HT-29 (cell line): Measurements from ENCODE around the gene SMIM29. TPM values are rescaled to one million over a fixed set of nuclear protein-coding genes. Genes with fewer than 3 reads are reported as not detected.

Experiments
- small RNA-seq: library from RNA; depleted of rRNA; stranded (forward); fragments of <200 nt; gene quantifications from one replicate; pipeline ENCODE3, GENCODE V24; 2014
- total RNA-seq: library from RNA; depleted of rRNA; stranded (reverse); fragments of >200 nt; shearing (Covaris generic); gene quantifications from 2 replicates; pipeline ENCODE4 v1.2.3, GENCODE V29; 2014; rRNA removed

The SMIM29 gene
- total RNA-seq, 1 experiment from 2014 or later: 26.8 TPM

Small RNA genes within 50 kb of the gene (small RNA-seq; reads per million reads assigned to genes)
- gene MIR6835: not detected

Other genes with a start within 250 kb of the SMIM29 start
- gene GRM4, start 102.9 kb downstream of the SMIM29 start, total RNA-seq: not detected in 2 replicates
- gene HMGA1, start 12.1 kb downstream of the SMIM29 start, total RNA-seq: 1,158 and 1,171 TPM in 2 replicates
- 20.0 and 20.7 TPM in 2 replicates for gene NUDT3, start 143.7 kb upstream of the SMIM29 start, total RNA-seq
- gene RPS10, start 177.1 kb upstream of the SMIM29 start, total RNA-seq: 2,917 and 3,132 TPM in 2 replicates
- 0.03 and 0.08 TPM in 2 replicates for gene PACSIN1, start 217.1 kb upstream of the SMIM29 start, total RNA-seq